AML-193 (cell line): ENCODE data around the gene TTC3.
A peak's percentile ranks its signal among the peaks of the same experiment; 100 is the strongest.

Experiments used
- DNase-seq, 2 experiments: peaks; one replicate each; lab custom pipeline; 2025; lab: John Stamatoyannopoulos, UW

The TTC3 gene

DNA sequence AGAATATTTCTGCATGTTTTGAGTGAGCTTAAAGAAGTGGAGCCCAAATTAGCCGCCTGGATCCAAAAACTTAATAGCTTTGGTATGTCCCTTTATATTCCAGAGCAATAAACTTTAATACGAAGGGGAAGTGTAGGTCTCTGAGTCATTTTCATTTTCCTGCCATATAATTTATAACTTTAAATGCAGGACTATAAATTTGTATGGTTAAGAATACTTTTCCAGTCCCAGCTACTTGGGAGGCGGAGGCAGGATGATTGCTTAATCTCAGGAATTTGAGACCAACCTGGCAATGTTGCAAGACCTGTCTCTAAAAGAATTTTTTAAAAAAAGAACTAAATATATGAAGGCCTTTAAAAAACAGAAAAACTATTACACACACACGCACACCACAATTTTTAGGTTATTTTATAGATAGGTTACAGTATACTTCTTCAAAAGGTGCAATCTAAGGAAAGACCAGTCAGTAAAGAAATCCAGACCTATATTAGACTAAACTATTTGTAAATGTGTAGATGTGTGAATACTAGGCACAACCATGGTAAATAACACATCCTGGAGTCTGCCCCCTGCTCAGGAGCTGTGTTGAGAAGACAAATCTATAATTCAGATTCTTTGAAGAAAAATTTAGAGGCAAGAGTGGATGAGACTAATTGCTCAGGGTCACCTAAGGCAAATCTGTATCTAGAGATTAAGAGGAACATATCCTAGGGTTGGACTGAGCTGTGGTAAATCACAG, 80.3 kb downstream of the TTC3 start:
- no peak for DNase-seq

DNA sequence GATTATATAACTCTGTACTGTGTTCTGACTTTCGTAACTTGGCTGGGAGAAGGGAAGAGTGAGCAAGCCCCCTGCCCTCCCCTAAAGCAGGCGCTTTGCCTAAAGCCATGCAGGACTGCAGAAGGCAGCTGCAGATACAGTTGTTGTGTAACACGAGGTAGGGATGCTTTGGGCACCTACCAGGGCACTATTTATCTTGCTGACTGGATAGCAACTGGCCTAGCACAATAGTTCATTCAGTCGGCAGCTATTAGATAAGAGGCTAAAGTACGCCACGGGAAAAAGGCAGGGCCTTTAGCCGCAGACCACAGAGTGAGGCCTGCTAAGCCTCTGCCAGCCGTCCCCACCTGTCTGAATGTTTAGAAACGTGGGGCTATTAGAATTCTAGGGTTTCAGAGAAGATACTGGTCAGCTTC, 80.9 kb downstream of the TTC3 start:
- DNase-seq: no peak

DNA sequence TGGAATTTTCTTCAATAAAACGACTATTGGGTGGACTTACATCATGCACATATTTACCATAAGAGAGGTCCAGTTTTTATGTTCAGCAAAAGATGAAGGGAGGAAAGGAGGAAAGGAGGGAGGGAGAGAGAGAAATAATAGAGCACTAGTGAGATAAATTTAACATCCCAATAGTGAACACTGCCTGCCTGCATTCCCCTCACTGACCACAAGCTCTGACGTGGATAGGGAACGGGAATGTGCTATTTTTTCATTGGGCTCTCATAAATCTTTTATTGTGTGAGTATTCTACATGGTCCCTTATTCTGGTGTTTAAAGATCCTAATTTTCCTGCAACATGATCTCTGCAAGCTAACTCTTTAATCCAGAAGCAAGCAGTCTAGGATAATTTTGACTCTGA, 82.1 kb downstream of the TTC3 start:
- no peak for DNase-seq

DNA sequence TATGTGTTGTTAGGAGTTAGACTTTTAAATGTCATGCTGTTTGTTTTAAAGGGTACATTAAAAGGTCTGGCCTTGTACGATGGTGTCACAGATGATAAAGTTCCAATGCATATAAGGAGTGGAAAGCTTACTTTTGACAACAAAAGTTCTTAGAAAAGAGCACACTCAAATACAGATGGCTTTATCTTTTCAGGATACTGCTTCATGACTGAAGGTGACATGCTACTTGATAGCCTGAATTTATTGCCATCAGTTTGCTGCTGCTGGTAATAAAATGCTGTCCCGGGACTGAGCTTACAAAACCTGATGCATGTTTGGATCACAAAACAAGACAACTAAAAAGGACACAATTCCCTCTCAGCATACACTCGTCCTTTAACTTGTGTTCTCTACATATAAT, 84.9 kb downstream of the TTC3 start:
- DNase-seq: no peak

DNA sequence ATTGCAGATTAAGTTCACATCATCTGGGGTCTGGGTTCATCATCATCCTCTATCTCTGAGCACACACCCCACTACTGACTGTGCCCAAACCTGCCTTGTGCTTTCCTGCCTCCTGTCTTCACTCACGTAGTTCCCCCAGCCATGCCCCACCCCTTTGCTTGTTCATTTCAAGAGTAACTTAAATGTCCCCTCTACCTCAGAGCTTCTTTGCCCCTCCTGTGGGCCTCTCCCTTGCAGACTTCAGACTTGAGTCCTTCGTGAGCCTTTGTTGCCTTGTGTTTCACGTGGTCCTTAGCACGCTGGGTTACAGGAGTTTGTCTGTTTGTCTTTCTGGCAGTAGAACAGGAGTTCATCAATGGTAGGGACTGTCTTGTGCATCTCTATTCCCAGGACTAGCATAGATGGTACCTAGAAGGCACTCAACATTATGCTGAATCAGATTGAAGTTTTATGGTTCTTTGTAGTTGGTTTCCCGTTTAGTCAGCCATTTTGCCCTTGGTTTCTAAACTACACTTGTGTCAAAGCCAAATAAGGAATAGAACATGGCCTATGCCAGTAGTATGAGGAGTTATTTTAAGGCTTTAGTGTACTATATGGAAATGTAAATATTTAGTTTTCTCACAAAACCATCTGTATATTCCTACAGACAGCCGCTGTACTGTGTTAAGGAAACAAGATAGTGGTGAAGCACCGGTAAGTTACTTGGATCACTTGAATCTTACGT, 86.2 kb downstream of the TTC3 start:
- DNase-seq: no peak

DNA sequence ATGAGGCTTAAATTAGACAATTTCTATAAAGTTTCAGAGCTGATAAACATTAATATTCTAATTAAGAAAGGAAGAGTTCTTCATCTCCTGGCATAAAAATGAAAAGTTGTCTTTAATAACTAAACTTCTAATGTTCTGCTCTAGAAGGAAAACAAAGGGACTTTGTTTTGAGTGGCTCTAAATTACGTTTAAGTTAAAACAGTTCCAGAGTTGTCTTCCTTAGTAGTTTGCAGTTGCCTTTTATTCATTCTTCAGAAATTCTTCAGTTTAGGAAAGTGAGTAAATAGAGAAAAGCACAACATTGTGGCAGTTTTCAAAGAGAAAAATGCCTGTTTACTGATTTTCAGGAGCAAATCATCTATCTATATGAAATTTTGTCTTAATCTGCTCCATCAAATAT, 86.9 kb downstream of the TTC3 start:
- no peak for DNase-seq

DNA sequence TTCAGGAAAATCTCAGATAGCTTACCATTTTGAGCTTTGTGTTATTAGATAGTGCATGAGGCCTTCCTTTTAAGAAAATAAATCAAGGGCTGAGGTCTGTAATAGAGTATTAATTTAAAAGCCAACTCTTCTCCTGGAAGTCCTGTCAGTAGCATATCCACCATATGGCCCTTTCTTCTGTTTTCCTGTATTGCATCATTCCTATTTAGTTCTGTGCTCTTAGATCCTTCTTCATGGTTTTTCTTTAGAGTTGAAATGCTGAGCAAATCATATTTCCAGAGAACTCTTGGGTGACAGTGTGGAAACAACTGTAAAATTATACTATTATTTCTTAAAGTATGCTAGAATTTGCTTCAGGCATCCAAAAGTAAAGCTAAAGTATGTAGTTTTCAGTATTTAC, 91.7 kb downstream of the TTC3 start:
- DNase-seq: peak in 1 of 2 experiments; percentile 5

DNA sequence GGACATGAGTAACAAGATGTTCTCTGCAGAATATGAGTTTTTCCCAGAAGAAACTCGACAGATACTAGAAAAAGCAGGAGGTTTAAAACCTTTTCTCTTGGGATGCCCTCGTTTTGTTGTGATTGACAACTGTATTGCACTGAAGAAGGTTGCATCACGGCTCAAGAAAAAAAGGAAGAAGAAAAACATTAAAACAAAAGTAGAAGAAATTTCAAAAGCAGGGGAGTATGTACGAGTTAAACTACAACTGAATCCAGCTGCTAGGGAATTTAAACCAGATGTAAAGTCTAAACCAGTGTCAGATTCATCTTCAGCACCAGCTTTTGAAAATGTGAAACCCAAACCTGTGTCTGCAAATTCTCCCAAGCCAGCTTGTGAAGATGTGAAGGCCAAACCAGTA, 92.5 kb downstream of the TTC3 start:
- DNase-seq: peak in 1 of 2 experiments; percentile 3

DNA sequence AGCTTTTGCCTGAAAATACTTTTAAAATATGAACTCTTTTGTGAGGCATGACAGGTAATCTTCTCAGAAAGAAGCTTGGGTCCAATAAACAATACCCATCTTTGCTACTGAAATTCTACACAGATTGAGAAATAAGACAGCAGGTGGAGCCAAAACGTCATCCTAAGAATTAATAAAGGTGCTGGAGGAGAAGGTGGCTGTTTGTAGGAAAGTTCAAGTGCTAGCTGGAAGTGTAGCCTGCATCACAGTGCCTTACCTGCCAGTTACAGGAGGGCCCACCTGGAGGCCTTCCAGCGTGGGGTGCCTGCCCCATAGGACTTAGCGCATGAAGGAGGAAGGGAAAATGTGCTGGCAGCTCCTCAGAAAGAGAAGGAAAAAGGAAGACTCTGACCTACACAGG, 93.7 kb downstream of the TTC3 start:
- DNase-seq: peak; percentile 4 to 26

GRCh38 chr21:37168666-37169065, 95.6 kb downstream of the TTC3 start:
- no peak for DNase-seq

DNA sequence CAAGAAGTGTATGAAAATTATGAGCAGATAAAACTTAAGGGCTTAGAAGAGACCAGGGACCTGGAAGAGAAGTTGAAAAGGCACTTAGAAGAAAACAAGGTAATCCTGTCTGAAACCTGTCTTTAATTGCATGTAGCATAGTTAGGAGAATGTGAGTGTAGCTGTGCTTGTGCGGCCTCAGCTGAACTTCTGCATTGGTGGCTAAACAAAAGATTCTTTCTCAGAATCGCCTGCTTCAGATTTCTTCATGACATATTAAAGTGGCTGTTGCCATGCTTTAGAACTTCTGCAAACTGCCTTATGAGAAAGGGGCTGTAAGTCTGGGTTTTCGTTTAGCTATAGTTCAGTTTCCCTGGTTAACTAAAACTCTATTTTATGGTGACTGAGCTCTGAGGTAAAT, 99.6 kb downstream of the TTC3 start:
- DNase-seq: no peak

DNA sequence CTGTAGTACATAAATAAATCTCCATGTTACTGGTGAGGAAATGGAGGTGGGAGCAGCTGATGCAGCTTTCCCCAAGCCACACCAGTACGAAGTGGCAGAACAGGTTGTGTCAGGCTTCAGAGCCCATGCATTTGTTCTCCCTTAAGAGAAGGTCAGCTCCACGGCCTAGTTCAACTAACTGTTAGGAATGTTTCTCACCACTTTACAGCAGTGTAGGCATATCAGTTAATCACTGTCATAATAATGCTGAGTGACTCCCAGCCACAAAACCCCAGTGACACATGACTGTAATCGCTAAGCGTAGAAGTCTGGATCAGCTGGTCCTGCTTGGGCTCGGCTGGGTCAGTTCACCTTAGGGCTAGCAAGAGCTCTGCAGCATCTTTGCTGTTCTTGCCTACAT, 103.7 kb downstream of the TTC3 start:
- no peak for DNase-seq

DNA sequence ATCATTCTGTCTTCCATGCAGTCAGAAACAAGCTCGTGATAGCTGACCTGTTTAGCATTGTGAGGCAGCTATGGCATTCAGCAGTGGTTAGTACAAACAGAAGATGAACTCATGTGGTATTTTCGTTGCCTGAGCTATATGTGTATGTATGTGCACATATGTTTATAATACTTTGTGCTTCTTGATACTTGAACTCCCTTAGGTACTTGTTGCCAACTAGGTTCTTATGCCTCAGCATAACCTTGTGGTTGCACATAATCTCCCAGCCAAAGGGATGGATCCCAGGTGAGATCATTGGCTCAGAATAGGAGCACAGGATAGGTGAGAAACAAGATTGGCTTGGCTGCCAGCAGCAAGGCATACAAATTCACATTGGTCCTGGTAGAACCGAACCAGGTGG, 108.0 kb downstream of the TTC3 start:
- no peak for DNase-seq

GRCh38 chr21:37182222-37182621, 109.2 kb downstream of the TTC3 start:
- no peak for DNase-seq

DNA sequence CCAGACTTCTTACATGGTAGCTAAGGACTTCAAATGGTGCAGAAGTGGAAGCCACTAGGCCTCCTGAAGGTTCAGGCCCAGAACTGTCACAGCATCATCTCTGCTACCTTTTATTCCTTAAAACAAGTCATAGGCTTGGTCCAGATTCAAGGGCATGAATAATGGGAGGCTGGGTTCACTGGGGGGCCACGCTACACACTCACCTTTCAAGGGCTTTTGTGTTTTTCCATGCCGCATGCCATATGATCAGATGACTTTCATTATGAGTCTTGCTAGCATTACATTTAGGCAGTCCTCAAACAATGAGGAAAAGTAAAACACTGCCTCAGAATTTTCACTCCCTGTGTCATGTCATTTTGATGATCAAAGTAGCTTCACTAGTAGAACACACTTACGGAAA, 110.7 kb downstream of the TTC3 start:
- DNase-seq: no peak

DNA sequence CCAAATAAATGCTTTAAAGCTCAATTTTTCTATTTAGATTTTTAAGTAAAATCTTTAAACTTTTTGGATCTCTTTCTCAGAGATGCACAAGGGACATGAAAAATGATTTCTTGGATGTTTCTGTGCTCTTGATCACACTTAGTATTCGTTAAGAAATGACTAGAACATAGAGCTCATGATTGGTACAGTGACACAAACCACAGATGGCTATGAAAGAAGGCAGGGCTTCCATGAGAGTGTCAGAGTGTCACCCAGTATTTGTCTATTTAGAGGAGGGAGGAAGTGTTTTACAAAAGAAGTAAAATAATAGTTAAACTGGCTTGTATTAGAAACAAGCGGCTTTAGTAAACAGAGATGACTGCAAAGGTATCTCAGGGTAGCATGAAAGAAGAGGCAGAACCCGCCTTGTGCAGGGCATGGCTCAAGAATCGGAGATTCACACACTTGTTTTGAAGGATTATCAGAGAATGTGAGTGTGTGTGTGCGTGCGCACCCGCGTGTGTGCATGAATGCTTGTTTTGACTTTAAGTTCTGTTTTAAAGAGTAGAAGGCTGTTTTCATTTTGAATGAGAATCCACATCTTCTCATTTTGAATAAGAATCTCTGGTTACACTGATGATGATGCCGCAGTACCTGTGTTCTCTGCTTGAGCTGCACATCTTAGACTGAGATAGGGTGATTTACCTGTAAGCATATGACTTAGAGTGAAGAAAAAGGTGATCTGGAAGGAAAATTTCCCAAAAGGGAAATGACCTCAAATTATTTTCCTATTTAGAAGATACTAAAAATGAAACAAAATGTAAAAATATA, 111.9 kb downstream of the TTC3 start:
- DNase-seq: no peak

DNA sequence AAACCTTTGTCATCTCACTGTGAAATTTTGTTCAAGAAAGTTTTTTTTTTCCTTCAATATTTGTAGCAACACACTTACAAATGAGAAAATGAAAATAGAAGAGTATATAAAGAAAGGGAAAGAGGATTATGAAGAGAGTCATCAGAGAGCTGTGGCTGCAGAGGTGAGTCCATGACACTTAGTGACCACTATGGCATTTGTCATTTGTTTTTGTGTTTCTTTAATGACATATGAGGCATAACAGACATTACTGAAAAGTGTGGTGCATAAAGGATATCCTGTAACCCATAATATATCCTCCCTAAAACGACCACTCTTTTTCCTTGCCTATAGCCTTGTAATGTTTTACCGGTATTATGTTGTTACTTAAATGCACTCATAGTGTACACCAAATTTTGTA, 113.9 kb downstream of the TTC3 start:
- no peak for DNase-seq

- DNase-seq: no peak
Measured at GRCh38 chr21:37188825-37189224, 115.8 kb downstream of the TTC3 start.

DNA sequence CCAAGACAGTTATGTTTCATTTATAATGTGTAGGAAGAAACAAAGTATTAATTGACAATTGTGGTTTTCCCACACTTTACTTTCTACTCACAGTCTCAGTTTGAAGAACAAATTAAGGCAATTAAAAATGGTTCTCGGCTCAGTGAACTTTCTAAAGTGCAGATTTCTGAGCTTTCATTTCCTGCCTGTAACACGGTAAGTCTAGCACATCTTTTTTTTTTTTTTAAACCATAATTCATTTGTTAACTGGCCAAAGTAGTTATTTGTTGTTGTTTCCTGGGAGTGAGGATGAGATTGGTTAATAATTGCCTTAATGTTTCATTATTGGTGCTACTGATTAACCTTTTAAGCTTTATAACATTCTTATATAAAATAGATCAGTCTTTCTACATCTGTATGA, 119.0 kb downstream of the TTC3 start:
- no peak for DNase-seq

- DNase-seq: no peak
Measured at GRCh38 chr21:37193006-37193405, 120.0 kb downstream of the TTC3 start.

GRCh38 chr21:37193676-37194075, 120.6 kb downstream of the TTC3 start:
- no peak for DNase-seq

DNA sequence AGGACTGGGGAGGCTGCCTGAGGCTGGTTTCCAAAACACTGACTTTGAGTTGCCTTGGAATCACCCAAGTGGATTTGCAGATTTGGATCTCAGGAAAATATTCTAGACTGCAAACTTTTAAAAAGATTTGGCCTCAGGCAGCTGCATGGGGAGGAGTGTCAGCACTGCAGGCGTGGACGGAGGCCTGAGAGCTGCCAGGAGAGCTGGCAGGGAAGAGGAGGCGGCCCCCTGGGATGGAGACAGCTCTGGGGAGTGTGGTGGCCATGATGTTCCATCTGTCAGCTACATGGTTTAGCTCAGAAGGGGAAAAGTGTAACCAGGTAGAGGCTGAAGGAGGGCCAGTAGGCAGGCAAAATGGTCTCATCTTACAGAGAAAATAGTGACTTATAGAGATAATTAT, 122.0 kb downstream of the TTC3 start:
- DNase-seq: no peak

DNA sequence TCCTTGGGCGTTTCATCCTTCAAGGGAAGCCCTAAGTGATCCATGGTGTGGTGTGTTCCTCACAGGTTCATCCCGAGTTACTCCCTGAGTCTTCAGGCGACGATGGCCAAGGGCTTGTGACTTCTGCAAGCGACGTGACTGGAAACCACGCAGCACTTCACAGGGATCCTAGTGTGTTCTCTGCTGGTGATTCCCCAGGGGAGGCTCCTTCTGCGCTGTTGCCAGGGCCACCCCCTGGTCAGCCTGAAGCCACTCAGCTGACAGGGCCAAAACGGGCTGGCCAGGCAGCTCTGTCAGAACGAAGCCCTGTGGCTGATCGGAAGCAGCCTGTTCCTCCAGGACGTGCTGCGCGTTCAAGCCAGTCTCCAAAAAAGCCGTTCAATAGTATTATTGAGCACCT, 122.6 kb downstream of the TTC3 start:
- no peak for DNase-seq
